Upper lobe of left lung (tissue), 6 donors: ENCODE measurements around the gene TXNRD1. TPM values are rescaled to one million over a fixed set of nuclear protein-coding genes. Genes with fewer than 3 reads are reported as not detected.

Source experiments
- ATAC-seq, 2 donors: fragments of 200-7000 bp; cut with Tn5 transposase; one replicate each; pipeline ENCODE4 v1.9.1; 2022; ENCODE audit warnings: mild to moderate bottlenecking in 2 of 2, moderate library complexity in 2 of 2; ENCODE audit not compliant: low FRiP score in 2 of 2
- DNase-seq, 2 donors: peaks; one replicate each; pipeline ENCODE4 v3.0.0-alpha.2; 2019 to 2020
- H3K27ac ChIP-seq, 4 donors: fragments of 200-600 bp; sonication (generic); one replicate each; pipeline ENCODE4 v1.5.1; 2016 to 2019
- H3K27me3 ChIP-seq, 4 donors: fragments of 200-600 bp; sonication (generic); one replicate each; pipeline ENCODE4 v1.5.1; 2017 to 2019
- H3K36me3 ChIP-seq, 4 donors: fragments of 200-600 bp; sonication (generic); one replicate each; pipeline ENCODE4 v1.5.1; 2016 to 2019
- H3K4me1 ChIP-seq, 4 donors: fragments of 200-600 bp; sonication (generic); one replicate each; pipeline ENCODE4 v1.5.1; 2018 to 2019
- H3K4me3 ChIP-seq, 4 donors: fragments of 200-600 bp; sonication (generic); one replicate each; pipeline ENCODE4 v1.5.1; 2017 to 2019; ENCODE audit warnings: mild to moderate bottlenecking in 2 of 4, moderate library complexity in 1 of 4
- H3K9me3 ChIP-seq, 4 donors: fragments of 200-600 bp; sonication (generic); one replicate each; pipeline ENCODE4 v1.5.1; 2018 to 2019
- EP300 ChIP-seq, 4 donors: sonication (generic); formaldehyde crosslinking; IDR thresholded peaks; one replicate each; pipeline ENCODE4 v1.5.1; 2017; ENCODE audit warnings: antibody characterized with exemption in 4 of 4, control low read depth in 2 of 4
- POLR2A ChIP-seq, 4 donors: fragments of 450-650 bp; IDR thresholded peaks; one replicate each; pipeline ENCODE4 v1.5.1; 2016 to 2017; ENCODE audit warnings: antibody characterized with exemption in 4 of 4, mild to moderate bottlenecking in 2 of 4
- POLR2AphosphoS5 ChIP-seq, 2 donors: sonication (generic); formaldehyde crosslinking; IDR thresholded peaks; one replicate each; pipeline ENCODE4 v1.5.1; 2017; ENCODE audit warnings: antibody characterized with exemption in 2 of 2
- WGBS, 2 donors: methylation state at CpG; one replicate each; pipeline ENCODE4 v1.1.5; 2017 to 2018; 5-methylcytosine and 5-hydroxymethylcytosine counted together
- total RNA-seq, 6 donors: library from RNA; depleted of rRNA in 4 of 6; stranded (reverse); fragments of >200 nt in 4 of 6; gene quantifications; one replicate each; pipeline versions ENCODE4 v1.1.0 to v1.2.1, GENCODE V29; 2016 to 2021
- TF ChIP-seq, protein P1 (sequence below), 6 experiments: fragments of 450-650 bp in 4 of 6; fragments of 200-600 bp in 2 of 6; sonication (generic) in 2 of 6; IDR thresholded peaks; one replicate each; pipeline ENCODE4 v1.5.1; 2016 to 2019; ENCODE audit warnings: antibody characterized with exemption in 6 of 6
- donor health status: DM: no; HTN: no; CAD: no; lungs with moderate emphysema.
- donor health status: DM: no; HTN: yes; CAD: no; lungs with severe emphysema.

The TXNRD1 gene
- total RNA-seq, 6 donors from 2014 or later: 124 to 381 (median 162) TPM

DNA sequence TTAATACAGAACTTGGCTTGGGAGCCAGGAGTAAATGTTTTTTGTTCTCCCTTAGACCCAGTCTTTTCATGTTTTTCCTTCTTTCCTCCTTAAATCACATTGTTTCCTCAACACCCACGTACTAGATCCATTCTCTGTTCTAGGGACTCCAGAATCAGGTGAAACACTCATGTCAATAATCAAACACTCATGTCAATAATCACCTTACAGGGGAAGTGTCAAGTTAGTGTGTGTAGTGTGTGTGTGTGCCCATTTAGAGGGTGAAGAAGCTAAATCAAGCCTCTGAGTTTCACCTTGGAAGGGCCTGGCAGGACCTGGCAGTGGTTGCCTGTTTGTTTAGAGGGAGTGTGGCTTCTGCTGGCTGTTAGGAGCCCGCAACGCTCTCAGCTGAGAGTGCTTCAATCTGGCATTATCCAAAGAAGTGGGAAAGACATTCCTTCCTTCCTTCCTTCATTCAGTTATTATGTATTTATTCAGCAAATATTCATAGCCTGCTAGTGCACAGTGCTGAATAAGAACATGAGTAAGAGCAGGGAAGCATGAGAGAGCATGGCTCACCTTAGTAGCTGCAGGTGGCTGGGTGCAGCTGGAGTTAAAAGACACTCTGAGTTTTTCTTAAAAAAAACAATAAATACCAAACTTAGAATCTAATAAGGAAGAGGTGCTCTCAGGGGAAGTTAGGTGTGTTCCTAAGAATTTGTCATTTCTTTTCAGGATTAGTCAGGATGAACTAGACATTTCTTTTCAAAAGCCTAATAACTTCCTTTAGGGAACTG is 70.3 kb downstream of the TXNRD1 start:
- peak overlapping the region in 2 of 4 donors; percentile 55 to 84 for H3K4me3 ChIP-seq
- peak overlapping the region; percentile 84 to 97 (median 92) for H3K27ac ChIP-seq
- peaks cover 24 to 34% (median 25%) of the 10 kb centered on the region in 4 donors for H3K4me1 ChIP-seq
- 70 to 73% methylated on average over 3 of the region's 3 CpGs for WGBS, 2 donors
- DNase-seq (peak in 1 of 2 donors; percentile 82), ATAC-seq (peak in 1 of 2 donors; percentile 41)
- TF ChIP-seq EP300 (IDR thresholded peaks at IDR 0.05): peak in 1 of 4 donors; percentile 82
- TF ChIP-seq, protein P1, sequence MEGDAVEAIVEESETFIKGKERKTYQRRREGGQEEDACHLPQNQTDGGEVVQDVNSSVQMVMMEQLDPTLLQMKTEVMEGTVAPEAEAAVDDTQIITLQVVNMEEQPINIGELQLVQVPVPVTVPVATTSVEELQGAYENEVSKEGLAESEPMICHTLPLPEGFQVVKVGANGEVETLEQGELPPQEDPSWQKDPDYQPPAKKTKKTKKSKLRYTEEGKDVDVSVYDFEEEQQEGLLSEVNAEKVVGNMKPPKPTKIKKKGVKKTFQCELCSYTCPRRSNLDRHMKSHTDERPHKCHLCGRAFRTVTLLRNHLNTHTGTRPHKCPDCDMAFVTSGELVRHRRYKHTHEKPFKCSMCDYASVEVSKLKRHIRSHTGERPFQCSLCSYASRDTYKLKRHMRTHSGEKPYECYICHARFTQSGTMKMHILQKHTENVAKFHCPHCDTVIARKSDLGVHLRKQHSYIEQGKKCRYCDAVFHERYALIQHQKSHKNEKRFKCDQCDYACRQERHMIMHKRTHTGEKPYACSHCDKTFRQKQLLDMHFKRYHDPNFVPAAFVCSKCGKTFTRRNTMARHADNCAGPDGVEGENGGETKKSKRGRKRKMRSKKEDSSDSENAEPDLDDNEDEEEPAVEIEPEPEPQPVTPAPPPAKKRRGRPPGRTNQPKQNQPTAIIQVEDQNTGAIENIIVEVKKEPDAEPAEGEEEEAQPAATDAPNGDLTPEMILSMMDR (IDR thresholded peaks at IDR 0.05): no peak
- peak in 1 of 2 donors; percentile 62 for TF ChIP-seq POLR2AphosphoS5 (IDR thresholded peaks at IDR 0.05)
- peaks cover 0 to 16% (median 2%) of the 10 kb centered on the region in 4 donors for H3K36me3 ChIP-seq
- H3K9me3 ChIP-seq: no peaks in the 10 kb centered on the region
- no peaks in the 10 kb centered on the region for H3K27me3 ChIP-seq

DNA sequence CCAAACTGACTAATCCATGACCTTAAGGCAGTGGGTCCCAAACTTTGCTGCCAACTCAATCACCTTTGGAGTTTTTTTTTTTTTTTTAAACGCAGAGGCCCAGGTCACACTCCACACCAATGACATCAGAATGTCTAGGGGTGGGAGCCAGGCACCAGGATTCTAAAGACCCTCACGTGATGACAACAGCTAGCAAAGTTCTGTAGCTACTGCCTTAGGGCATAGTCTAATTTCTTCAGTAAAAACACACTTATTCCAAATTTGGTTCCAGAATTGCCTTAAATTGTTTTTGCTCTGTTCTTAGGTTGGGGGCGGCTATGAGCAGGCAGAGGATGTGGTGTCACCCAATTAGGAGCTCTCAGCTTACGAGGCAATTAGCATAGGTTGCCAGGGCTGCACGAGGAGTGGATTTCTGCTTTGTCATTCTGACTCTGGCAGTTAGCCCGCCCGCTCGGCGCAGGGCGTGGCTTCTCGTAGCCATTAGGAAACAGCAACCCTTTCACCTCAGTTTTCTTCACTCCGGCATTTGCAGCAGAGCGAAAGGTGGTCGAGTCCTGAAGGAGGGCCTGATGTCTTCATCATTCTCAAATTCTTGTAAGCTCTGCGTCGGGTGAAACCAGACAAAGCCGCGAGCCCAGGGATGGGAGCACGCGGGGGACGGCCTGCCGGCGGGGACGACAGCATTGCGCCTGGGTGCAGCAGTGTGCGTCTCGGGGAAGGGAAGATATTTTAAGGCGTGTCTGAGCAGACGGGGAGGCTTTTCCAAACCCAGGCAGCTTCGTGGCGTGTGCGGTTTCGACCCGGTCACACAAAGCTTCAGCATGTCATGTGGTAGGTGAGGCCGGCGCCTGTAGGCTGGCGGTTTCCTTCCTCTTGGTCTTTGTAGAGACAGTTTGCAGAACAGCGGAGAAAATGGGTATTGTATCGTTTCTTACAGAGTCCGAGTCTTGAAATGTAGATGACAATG is 71.2 kb downstream of the TXNRD1 start:
- peaks cover 24 to 42% (median 29%) of the 10 kb centered on the region in 4 donors for H3K4me1 ChIP-seq
- peak overlapping the region; percentile 55 to 84 (median 70) for H3K4me3 ChIP-seq
- 0 to 1% methylated on average over 31 to 40 of the region's 40 CpGs for WGBS, 2 donors
- peak; percentile 93 to 96 for ATAC-seq
- no peaks in the 10 kb centered on the region for H3K27me3 ChIP-seq
- peak; percentile 95 to 97 for DNase-seq
- TF ChIP-seq EP300 (IDR thresholded peaks at IDR 0.05) (peak in 2 of 4 donors; percentile 44 to 92), POLR2A (IDR thresholded peaks at IDR 0.05) (peak in 3 of 4 donors; percentile 66 to 88 (median 85)), POLR2AphosphoS5 (IDR thresholded peaks at IDR 0.05) (peak; percentile 85 to 96)
- TF ChIP-seq, protein P1 (IDR thresholded peaks at IDR 0.05): peak in 3 of 6 experiments; percentile 8 to 13 (median 11)
- H3K36me3 ChIP-seq: peaks cover 4 to 25% (median 10%) of the 10 kb centered on the region in 4 donors
- H3K27ac ChIP-seq: peak overlapping the region; percentile 84 to 97 (median 92)
- H3K9me3 ChIP-seq: no peaks in the 10 kb centered on the region

DNA sequence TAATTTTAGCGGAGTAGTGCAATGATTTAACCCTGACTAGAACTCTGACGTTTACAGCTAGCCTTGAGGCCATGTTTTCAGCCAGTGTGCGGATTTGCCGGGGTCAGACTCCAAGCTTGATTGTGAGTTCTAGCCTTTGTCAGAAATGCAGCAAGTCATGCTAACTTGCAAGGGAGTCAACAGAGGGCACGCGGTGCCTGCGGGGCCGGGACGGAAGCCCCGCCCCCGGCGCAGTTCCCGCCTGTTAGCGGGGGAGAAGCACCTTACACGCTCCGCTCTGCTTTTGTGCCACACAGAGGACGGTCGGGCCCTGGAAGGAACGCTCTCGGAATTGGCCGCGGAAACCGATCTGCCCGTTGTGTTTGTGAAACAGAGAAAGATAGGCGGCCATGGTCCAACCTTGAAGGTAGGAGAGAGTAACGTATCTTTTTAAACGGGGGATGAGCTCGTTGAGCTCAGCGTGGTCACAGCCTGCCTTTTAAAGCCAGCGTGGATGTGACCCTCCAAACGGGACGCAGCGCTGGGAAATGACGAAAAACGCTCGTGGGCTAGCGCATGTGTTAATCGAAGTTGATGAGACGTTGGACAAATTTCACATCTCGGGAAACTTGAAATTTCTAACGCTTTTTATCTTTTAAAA is 73.2 kb downstream of the TXNRD1 start:
- peaks cover 9 to 44% (median 23%) of the 10 kb centered on the region in 4 donors for H3K36me3 ChIP-seq
- H3K4me3 ChIP-seq: peak overlapping the region; percentile 55 to 84 (median 70)
- H3K9me3 ChIP-seq: no peaks in the 10 kb centered on the region
- TF ChIP-seq POLR2A (IDR thresholded peaks at IDR 0.05) (peak in 3 of 4 donors; percentile 61 to 88 (median 81)), EP300 (IDR thresholded peaks at IDR 0.05) (no peak), POLR2AphosphoS5 (IDR thresholded peaks at IDR 0.05) (peak; percentile 46 to 94)
- no peaks in the 10 kb centered on the region for H3K27me3 ChIP-seq
- peaks cover 40 to 62% (median 44%) of the 10 kb centered on the region in 4 donors for H3K4me1 ChIP-seq
- peak; percentile 91 to 96 for DNase-seq
- ATAC-seq: peak; percentile 85 to 87
- H3K27ac ChIP-seq: peak overlapping the region; percentile 84 to 97 (median 92)
- WGBS, 2 donors: 0 to 1% methylated on average over 41 of the region's 41 CpGs

DNA sequence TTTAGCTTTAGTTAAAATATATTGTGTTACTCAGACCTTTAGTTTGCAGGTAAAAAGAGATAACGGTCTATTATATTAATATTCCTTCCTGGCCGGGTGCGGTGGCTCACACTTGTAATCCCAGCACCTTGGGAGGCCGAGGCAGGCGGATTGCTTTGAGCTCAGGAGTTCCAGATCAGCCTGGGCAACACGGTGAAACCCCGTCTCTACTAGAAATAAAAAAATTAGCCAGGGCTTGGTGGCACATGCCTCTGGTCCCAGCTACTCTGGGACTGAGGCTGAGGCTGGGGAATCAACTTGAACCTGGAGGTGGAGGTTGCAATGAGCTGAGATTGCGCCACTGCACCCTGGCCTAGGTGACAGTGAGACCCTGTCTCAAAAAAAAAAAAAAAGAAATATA is 74.7 kb downstream of the TXNRD1 start:
- Histone ChIP-seq H3K4me1 (peaks cover 41 to 66% (median 49%) of the 10 kb centered on the region in 4 donors), H3K27me3 (no peaks in the 10 kb centered on the region), H3K4me3 (peak overlapping the region in 3 of 4 donors; percentile 55 to 84 (median 81)), H3K9me3 (no peaks in the 10 kb centered on the region), H3K36me3 (peaks cover 11 to 57% (median 31%) of the 10 kb centered on the region in 4 donors), H3K27ac (no peak overlapping the region)
- TF ChIP-seq EP300 (IDR thresholded peaks at IDR 0.05) (no peak), POLR2A (IDR thresholded peaks at IDR 0.05) (no peak), POLR2AphosphoS5 (IDR thresholded peaks at IDR 0.05) (no peak)
- TF ChIP-seq, protein P1 (IDR thresholded peaks at IDR 0.05): no peak
- ATAC-seq (no peak), DNase-seq (no peak)
- 83 to 93% methylated on average over 8 of the region's 8 CpGs for WGBS, 2 donors
